Umbilical cord (tissue), 2 donors: ENCODE data around the gene LCE1B. TPM values are rescaled to one million over a fixed set of nuclear protein-coding genes. Genes with fewer than 3 reads are reported as not detected.

Source experiments
- DNase-seq: peaks from one replicate; pipeline ENCODE4 v3.0.0-alpha.2; 2015; ENCODE audit warnings: low spot score
- total RNA-seq: library from RNA; depleted of rRNA; stranded (reverse); fragments of >200 nt; gene quantifications from one replicate; pipeline ENCODE4 v1.2.3, GENCODE V29; 2014; ENCODE audit warnings: low replicate concordance; ENCODE audit not compliant: insufficient read depth

LCE1B gene
- total RNA-seq, 1 donor from 2014 or later = not detected

GRCh38 chr1:152860129-152860528 lies 48.4 kb downstream of the LCE1B start:
- no peak for DNase-seq

GRCh38 chr1:152861374-152861773 lies 49.6 kb downstream of the LCE1B start:
- no peak for DNase-seq

Other genes starting within 250 kb of the LCE1B start
- gene LCE3E, start 245.2 kb upstream of the LCE1B start, total RNA-seq = not detected
- gene LCE3D, start 231.5 kb upstream of the LCE1B start, total RNA-seq = 2.4 TPM
- gene LCE3C, start 211.7 kb upstream of the LCE1B start, total RNA-seq = not detected
- not detected for gene LCE3B, start 198.2 kb upstream of the LCE1B start, total RNA-seq
- not detected for gene LCE3A, start 188.9 kb upstream of the LCE1B start, total RNA-seq
- not detected for gene LCE2D, start 148.6 kb upstream of the LCE1B start, total RNA-seq
- not detected for gene LCE2C, start 136.7 kb upstream of the LCE1B start, total RNA-seq
- not detected for gene LCE2B, start 125.8 kb upstream of the LCE1B start, total RNA-seq
- not detected for gene LCE2A, start 113.6 kb upstream of the LCE1B start, total RNA-seq
- not detected for gene LCE4A, start 103.8 kb upstream of the LCE1B start, total RNA-seq
- gene KPRP, start 53.9 kb upstream of the LCE1B start, total RNA-seq = 1.7 TPM
- gene LCE1F, start 36.8 kb upstream of the LCE1B start, total RNA-seq = not detected
- not detected for gene LCE1E, start 25.7 kb upstream of the LCE1B start, total RNA-seq
- gene LCE1D, start 15.2 kb upstream of the LCE1B start, total RNA-seq = not detected
- not detected for gene LCE1C, start 5.3 kb upstream of the LCE1B start, total RNA-seq
- gene LCE1A, start 15.5 kb downstream of the LCE1B start, total RNA-seq = not detected
- not detected for gene LCE6A, start 30.9 kb downstream of the LCE1B start, total RNA-seq
- gene LCE7A, start 48.0 kb downstream of the LCE1B start, total RNA-seq = not detected
- gene SMCP, start 66.4 kb downstream of the LCE1B start, total RNA-seq = 3.6 TPM
- 14.2 TPM for gene IVL, start 96.6 kb downstream of the LCE1B start, total RNA-seq
- gene SPRR5, start 135.2 kb downstream of the LCE1B start, total RNA-seq = not detected
- not detected for gene SPRR4, start 158.7 kb downstream of the LCE1B start, total RNA-seq
- not detected for gene SPRR1A, start 172.1 kb downstream of the LCE1B start, total RNA-seq
- gene SPRR3, start 189.8 kb downstream of the LCE1B start, total RNA-seq = 8.7 TPM
- gene SPRR1B, start 219.2 kb downstream of the LCE1B start, total RNA-seq = not detected
- 1.2 TPM for gene SPRR2D, start 229.1 kb downstream of the LCE1B start, total RNA-seq
- not detected for gene SPRR2A, start 245.5 kb downstream of the LCE1B start, total RNA-seq